Trophoblast cell (in vitro differentiated cells and primary cell): ENCODE results near the gene MYH11.
A peak's percentile ranks its signal among the peaks of the same experiment; 100 is the strongest.

Experiments
- DNase-seq, 2 donors: peaks; one replicate each; pipeline ENCODE4 v3.0.0-alpha.2; 2016
- H2AFZ ChIP-seq: 2 replicates; pipeline ENCODE4 v1.6.1; 2013; ENCODE audit warnings: low read length, moderate library complexity, mild to moderate bottlenecking; ENCODE audit not compliant: insufficient read depth, poor library complexity
- H2AK5ac ChIP-seq: 2 replicates; pipeline ENCODE4 v1.6.1; 2013; ENCODE audit warnings: mild to moderate bottlenecking, low read length
- H2BK120ac ChIP-seq: 2 replicates; pipeline ENCODE4 v1.6.1; 2013; ENCODE audit warnings: low read length, mild to moderate bottlenecking, moderate library complexity; ENCODE audit not compliant: insufficient read depth, poor library complexity
- H2BK12ac ChIP-seq: 2 replicates; pipeline ENCODE4 v1.6.1; 2013; ENCODE audit warnings: mild to moderate bottlenecking, low read length, moderate library complexity
- H2BK5ac ChIP-seq: 2 replicates; pipeline ENCODE4 v1.6.1; 2013; ENCODE audit warnings: low read length, low read depth, moderate library complexity, mild to moderate bottlenecking; ENCODE audit not compliant: poor library complexity
- H3K14ac ChIP-seq: 2 replicates; pipeline ENCODE4 v1.6.1; 2013; ENCODE audit warnings: mild to moderate bottlenecking, low read length
- H3K18ac ChIP-seq: 2 replicates; pipeline ENCODE4 v1.6.1; 2013; ENCODE audit warnings: mild to moderate bottlenecking, low read length
- H3K23ac ChIP-seq: 2 replicates; pipeline ENCODE4 v1.6.1; 2013; ENCODE audit warnings: low read length
- H3K27ac ChIP-seq: 2 replicates; pipeline ENCODE4 v1.5.1; 2013; ENCODE audit warnings: low read depth, mild to moderate bottlenecking, inconsistent platforms, low read length, moderate library complexity
- H3K27me3 ChIP-seq: 2 replicates; pipeline ENCODE4 v1.6.1; 2013; ENCODE audit warnings: inconsistent platforms, mild to moderate bottlenecking, low read length, moderate library complexity; ENCODE audit not compliant: insufficient read depth
- H3K36me3 ChIP-seq, 2 experiments: 1 replicate in 1 of 2; 2 replicates in 1 of 2; pipeline ENCODE4 v1.6.1; 2013; ENCODE audit warnings: low read length in 2 of 2, mild to moderate bottlenecking in 2 of 2, moderate library complexity in 1 of 2; ENCODE audit not compliant: insufficient read depth in 2 of 2, control insufficient read depth in 1 of 2
- H3K4ac ChIP-seq: 2 replicates; pipeline ENCODE4 v1.6.1; 2013; ENCODE audit warnings: low read depth, mild to moderate bottlenecking, low read length, moderate library complexity
- H3K4me1 ChIP-seq, 2 experiments: 1 replicate in 1 of 2; 2 replicates in 1 of 2; pipeline ENCODE4 v1.6.1; 2013; ENCODE audit warnings: low read length in 2 of 2, mild to moderate bottlenecking in 2 of 2, moderate library complexity in 1 of 2; ENCODE audit not compliant: insufficient read depth in 2 of 2, control insufficient read depth in 1 of 2
- H3K4me2 ChIP-seq: 2 replicates; pipeline ENCODE4 v1.6.1; 2013; ENCODE audit warnings: inconsistent platforms, mild to moderate bottlenecking, low read length, moderate library complexity
- H3K4me3 ChIP-seq: 2 replicates; pipeline ENCODE4 v1.5.1; 2013; ENCODE audit warnings: mild to moderate bottlenecking, low read depth, low read length, inconsistent platforms
- H3K79me1 ChIP-seq: one replicate; pipeline ENCODE4 v1.6.1; 2013; ENCODE audit warnings: low read length
- H3K79me2 ChIP-seq: 2 replicates; pipeline ENCODE4 v1.6.1; 2013; ENCODE audit warnings: low read length, mild to moderate bottlenecking; ENCODE audit not compliant: control insufficient read depth, insufficient read depth, poor library complexity
- H3K9ac ChIP-seq: 2 replicates; pipeline ENCODE4 v1.6.1; 2013; ENCODE audit warnings: mild to moderate bottlenecking, low read length
- H3K9me3 ChIP-seq: 2 replicates; pipeline ENCODE4 v1.6.1; 2013; ENCODE audit warnings: low read depth, mild to moderate bottlenecking, control low read depth, inconsistent platforms, low read length; ENCODE audit not compliant: insufficient read depth
- H4K12ac ChIP-seq: 2 replicates; pipeline ENCODE4 v1.6.1; 2013; ENCODE audit warnings: low read depth, mild to moderate bottlenecking, low read length, moderate library complexity
- H4K8ac ChIP-seq: 2 replicates; pipeline ENCODE4 v1.6.1; 2013; ENCODE audit warnings: low read depth, mild to moderate bottlenecking, low read length, moderate library complexity
- H4K91ac ChIP-seq: one replicate; pipeline ENCODE4 v1.6.1; 2013; ENCODE audit warnings: low read depth, mild to moderate bottlenecking, low read length, moderate library complexity
- WGBS: extraction: QIAGEN DNeasy Blood & Tissue Kit; methylation state at CpG from one replicate; pipeline ENCODE4 v1.1.7; 2013; ENCODE audit warnings: missing lambda C conversion rate; ENCODE audit not compliant: insufficient read length, insufficient coverage; ENCODE audit errors: extremely low coverage; 5-methylcytosine and 5-hydroxymethylcytosine counted together

Gene MYH11

GRCh38 chr16:15772579-15773293 is 84.1 kb downstream of the MYH11 start:
- no peak overlapping the region for H3K4me3 ChIP-seq
- no peaks in the 10 kb centered on the region for H3K79me2 ChIP-seq
- H2AK5ac ChIP-seq: no peak overlapping the region
- DNase-seq: no peak
- H3K18ac ChIP-seq: no peak overlapping the region
- H3K79me1 ChIP-seq: no peaks in the 10 kb centered on the region
- H4K12ac ChIP-seq: no peak overlapping the region
- peaks cover 1% of the 10 kb centered on the region for H3K9me3 ChIP-seq
- no peak overlapping the region for H4K8ac ChIP-seq
- no peaks in the 10 kb centered on the region for H3K27me3 ChIP-seq
- H3K4me2 ChIP-seq: no peak overlapping the region
- H3K27ac ChIP-seq: no peak overlapping the region
- no CpG with 5 or more reads among the region's 11 CpGs for WGBS
- H2AFZ ChIP-seq: no peak overlapping the region
- H3K4me1 ChIP-seq: no peaks in the 10 kb centered on the region
- H3K36me3 ChIP-seq: no peaks in the 10 kb centered on the region
- H2BK12ac ChIP-seq: no peak overlapping the region
- no peak overlapping the region for H3K14ac ChIP-seq
- no peak overlapping the region for H2BK120ac ChIP-seq
- no peak overlapping the region for H4K91ac ChIP-seq
- no peak overlapping the region for H3K4ac ChIP-seq
- no peak overlapping the region for H3K9ac ChIP-seq
- no peak overlapping the region for H3K23ac ChIP-seq
- H2BK5ac ChIP-seq: no peak overlapping the region

GRCh38 chr16:15771694-15772093 is 85.1 kb downstream of the MYH11 start:
- DNase-seq: no peak
- Histone ChIP-seq H3K4me3 (no peak overlapping the region), H4K8ac (no peak overlapping the region), H2AK5ac (no peak overlapping the region), H3K23ac (no peak overlapping the region), H3K9me3 (peaks cover 1% of the 10 kb centered on the region), H3K18ac (no peak overlapping the region), H4K91ac (no peak overlapping the region), H3K79me1 (no peaks in the 10 kb centered on the region), H3K14ac (no peak overlapping the region), H3K9ac (no peak overlapping the region), H3K4me1 (no peaks in the 10 kb centered on the region), H3K79me2 (no peaks in the 10 kb centered on the region), H2BK5ac (no peak overlapping the region), H2AFZ (no peak overlapping the region), H4K12ac (no peak overlapping the region), H3K4me2 (no peak overlapping the region), H2BK12ac (no peak overlapping the region), H3K4ac (no peak overlapping the region), H3K27ac (no peak overlapping the region), H3K36me3 (no peaks in the 10 kb centered on the region), H3K27me3 (no peaks in the 10 kb centered on the region), H2BK120ac (no peak overlapping the region)
- no CpG with 5 or more reads among the region's 7 CpGs for WGBS

GRCh38 chr16:15770512-15770911 is 86.3 kb downstream of the MYH11 start:
- no peak overlapping the region for H3K4ac ChIP-seq
- no peak overlapping the region for H3K4me2 ChIP-seq
- no peak overlapping the region for H4K91ac ChIP-seq
- no peak overlapping the region for H3K23ac ChIP-seq
- no peaks in the 10 kb centered on the region for H3K4me1 ChIP-seq
- no peak overlapping the region for H2AFZ ChIP-seq
- H2BK12ac ChIP-seq: no peak overlapping the region
- no peaks in the 10 kb centered on the region for H3K36me3 ChIP-seq
- no peak overlapping the region for H3K4me3 ChIP-seq
- no CpG with 5 or more reads among the region's 3 CpGs for WGBS
- no peak overlapping the region for H4K8ac ChIP-seq
- H2BK120ac ChIP-seq: no peak overlapping the region
- no peaks in the 10 kb centered on the region for H3K27me3 ChIP-seq
- H3K79me1 ChIP-seq: no peaks in the 10 kb centered on the region
- H4K12ac ChIP-seq: no peak overlapping the region
- no peak overlapping the region for H3K27ac ChIP-seq
- peak in 1 of 2 donors; percentile 9 for DNase-seq
- H2AK5ac ChIP-seq: no peak overlapping the region
- no peak overlapping the region for H3K9ac ChIP-seq
- no peaks in the 10 kb centered on the region for H3K79me2 ChIP-seq
- H3K9me3 ChIP-seq: peaks cover 1% of the 10 kb centered on the region
- no peak overlapping the region for H3K14ac ChIP-seq
- H3K18ac ChIP-seq: no peak overlapping the region
- H2BK5ac ChIP-seq: no peak overlapping the region

GRCh38 chr16:15770107-15770506 is 86.7 kb downstream of the MYH11 start:
- no peak overlapping the region for H2AFZ ChIP-seq
- H3K4me2 ChIP-seq: no peak overlapping the region
- no peak overlapping the region for H2BK12ac ChIP-seq
- H3K4me3 ChIP-seq: no peak overlapping the region
- H4K12ac ChIP-seq: no peak overlapping the region
- no peak overlapping the region for H2BK5ac ChIP-seq
- H2AK5ac ChIP-seq: no peak overlapping the region
- no peak overlapping the region for H2BK120ac ChIP-seq
- no peaks in the 10 kb centered on the region for H3K4me1 ChIP-seq
- H3K4ac ChIP-seq: no peak overlapping the region
- H3K36me3 ChIP-seq: no peaks in the 10 kb centered on the region
- no peak for DNase-seq
- no peak overlapping the region for H4K8ac ChIP-seq
- no CpG with 5 or more reads among the region's 7 CpGs for WGBS
- no peak overlapping the region for H3K23ac ChIP-seq
- H3K27me3 ChIP-seq: no peaks in the 10 kb centered on the region
- H3K9ac ChIP-seq: no peak overlapping the region
- no peaks in the 10 kb centered on the region for H3K79me1 ChIP-seq
- no peak overlapping the region for H3K14ac ChIP-seq
- no peaks in the 10 kb centered on the region for H3K79me2 ChIP-seq
- H3K27ac ChIP-seq: no peak overlapping the region
- peaks cover 1% of the 10 kb centered on the region for H3K9me3 ChIP-seq
- no peak overlapping the region for H3K18ac ChIP-seq
- H4K91ac ChIP-seq: no peak overlapping the region
